Mesenchymal stem cell (in vitro differentiated cells and primary cell): ENCODE data around the gene ARL6.

Experiments used
- DNase-seq: peaks from one replicate; pipeline ENCODE4 v3.0.0-alpha.2; 2013
- H2AFZ ChIP-seq: one replicate; pipeline ENCODE4 v1.6.1; 2013; ENCODE audit warnings: low read depth, mild to moderate bottlenecking, control low read depth, inconsistent platforms, low read length, moderate library complexity
- H2AK5ac ChIP-seq: 2 replicates; pipeline ENCODE4 v1.6.1; 2013; ENCODE audit warnings: low read length, moderate library complexity, mild to moderate bottlenecking, inconsistent platforms; ENCODE audit not compliant: severe bottlenecking
- H2BK120ac ChIP-seq: one replicate; pipeline ENCODE4 v1.6.1; 2013; ENCODE audit warnings: low read depth, mild to moderate bottlenecking, inconsistent platforms, low read length, moderate library complexity
- H2BK12ac ChIP-seq, 2 experiments: one replicate each; pipeline ENCODE4 v1.6.1; 2013; ENCODE audit warnings: inconsistent platforms in 2 of 2, low read length in 2 of 2, mild to moderate bottlenecking in 2 of 2, moderate library complexity in 2 of 2, control low read depth in 1 of 2
- H2BK15ac ChIP-seq: one replicate; pipeline ENCODE4 v1.6.1; 2013; ENCODE audit warnings: mild to moderate bottlenecking, low read depth, inconsistent platforms; ENCODE audit not compliant: poor library complexity, severe bottlenecking
- H2BK5ac ChIP-seq: 2 replicates; pipeline ENCODE4 v1.6.1; 2013; ENCODE audit warnings: low read depth, mild to moderate bottlenecking, low read length, control low read depth, inconsistent platforms; ENCODE audit not compliant: poor library complexity, severe bottlenecking
- H3K14ac ChIP-seq, 2 experiments: one replicate each; pipeline ENCODE4 v1.6.1; 2013; ENCODE audit warnings: inconsistent platforms in 2 of 2, low read length in 2 of 2, control low read depth in 1 of 2, mild to moderate bottlenecking in 1 of 2, moderate library complexity in 1 of 2
- H3K18ac ChIP-seq, 2 experiments: one replicate each; pipeline ENCODE4 v1.6.1; 2013; ENCODE audit warnings: inconsistent platforms in 2 of 2, low read length in 2 of 2, control low read depth in 1 of 2, low read depth in 1 of 2, mild to moderate bottlenecking in 1 of 2
- H3K23ac ChIP-seq, 2 experiments: one replicate each; pipeline ENCODE4 v1.6.1; 2013; ENCODE audit warnings: inconsistent platforms in 2 of 2, low read length in 2 of 2, mild to moderate bottlenecking in 2 of 2, moderate library complexity in 2 of 2, control low read depth in 1 of 2
- H3K27ac ChIP-seq: 2 replicates; pipeline ENCODE4 v1.5.1; 2013; ENCODE audit warnings: mild to moderate bottlenecking, moderate library complexity, low read length, control low read depth, inconsistent platforms; ENCODE audit not compliant: poor library complexity, severe bottlenecking
- H3K27me3 ChIP-seq, 2 experiments: 2 replicates each; pipeline versions ENCODE4 v1.6.1 to v1.7.0; 2013; ENCODE audit warnings: low read length in 2 of 2, mild to moderate bottlenecking in 2 of 2, moderate library complexity in 2 of 2, control low read depth in 1 of 2, inconsistent platforms in 1 of 2; ENCODE audit not compliant: control insufficient read depth in 1 of 2, insufficient read depth in 1 of 2
- H3K36me3 ChIP-seq, 2 experiments: 2 replicates each; pipeline versions ENCODE4 v1.6.1 to v1.7.0; 2013; ENCODE audit warnings: low read length in 2 of 2, control low read depth in 1 of 2, inconsistent platforms in 1 of 2, low read depth in 1 of 2, mild to moderate bottlenecking in 1 of 2; ENCODE audit not compliant: insufficient read depth in 2 of 2, control insufficient read depth in 1 of 2
- H3K4ac ChIP-seq, 2 experiments: one replicate each; pipeline ENCODE4 v1.6.1; 2013; ENCODE audit warnings: inconsistent platforms in 2 of 2, low read length in 2 of 2, mild to moderate bottlenecking in 2 of 2, moderate library complexity in 2 of 2, control low read depth in 1 of 2, low read depth in 1 of 2
- H3K4me1 ChIP-seq: 2 replicates; pipeline ENCODE4 v1.6.1; 2013; ENCODE audit warnings: low read depth, low read length, control low read depth; ENCODE audit not compliant: control insufficient read depth, insufficient read depth
- H3K4me2 ChIP-seq: 2 replicates; pipeline ENCODE4 v1.6.1; 2013; ENCODE audit warnings: low read length, mild to moderate bottlenecking, inconsistent platforms; ENCODE audit not compliant: poor library complexity, severe bottlenecking
- H3K4me3 ChIP-seq, 2 experiments: 2 replicates each; pipeline versions ENCODE4 v1.5.1 to v1.7.0; 2013; ENCODE audit warnings: low read length in 2 of 2, mild to moderate bottlenecking in 2 of 2, control low read depth in 1 of 2, low read depth in 1 of 2; ENCODE audit not compliant: insufficient read depth in 1 of 2
- H3K79me1 ChIP-seq: replicated peaks from 2 replicates; pipeline ENCODE4 v1.6.1; 2013; ENCODE audit warnings: mild to moderate bottlenecking, control low read depth, low read length, inconsistent platforms; ENCODE audit not compliant: poor library complexity, severe bottlenecking
- H3K9ac ChIP-seq: 2 replicates; pipeline ENCODE4 v1.7.0; 2013; ENCODE audit warnings: mild to moderate bottlenecking, low read length, moderate library complexity
- H3K9me3 ChIP-seq: 2 replicates; pipeline ENCODE4 v1.7.0; 2013; ENCODE audit warnings: mild to moderate bottlenecking, low read length; ENCODE audit not compliant: control insufficient read depth
- H4K8ac ChIP-seq: one replicate; pipeline ENCODE4 v1.6.1; 2013; ENCODE audit warnings: inconsistent platforms, mild to moderate bottlenecking, low read length, moderate library complexity
- H4K91ac ChIP-seq: one replicate; pipeline ENCODE4 v1.6.1; 2013; ENCODE audit warnings: mild to moderate bottlenecking, low read length, inconsistent platforms
- WGBS: methylation state at CpG from one replicate; pipeline ENCODE4 v1.1.7; 2013; ENCODE audit warnings: mixed read lengths; 5-methylcytosine and 5-hydroxymethylcytosine counted together

ARL6 gene

GRCh38 chr3:97736928-97737327 lies 27.6 kb upstream of the ARL6 start:
- H2BK15ac ChIP-seq = no peak overlapping the region
- no peaks in the 10 kb centered on the region for H3K79me1 ChIP-seq
- no peak overlapping the region for H4K91ac ChIP-seq
- H3K14ac ChIP-seq = no peak overlapping the region
- H3K4ac ChIP-seq = no peak overlapping the region
- DNase-seq = no peak
- H3K9me3 ChIP-seq = no peaks in the 10 kb centered on the region
- H2BK120ac ChIP-seq = no peak overlapping the region
- H3K4me3 ChIP-seq = no peak overlapping the region
- H3K4me1 ChIP-seq = no peaks in the 10 kb centered on the region
- H3K27ac ChIP-seq = no peak overlapping the region
- H3K36me3 ChIP-seq = no peaks in the 10 kb centered on the region
- 7% methylated on average over 3 of the region's 3 CpGs for WGBS
- no peak overlapping the region for H2BK12ac ChIP-seq
- H2BK5ac ChIP-seq = no peak overlapping the region
- H3K23ac ChIP-seq = no peak overlapping the region
- H3K27me3 ChIP-seq = peaks cover 0 to 6% of the 10 kb centered on the region in 2 experiments
- no peak overlapping the region for H2AFZ ChIP-seq
- H3K4me2 ChIP-seq = no peak overlapping the region
- H3K18ac ChIP-seq = no peak overlapping the region
- no peak overlapping the region for H2AK5ac ChIP-seq
- H3K9ac ChIP-seq = no peak overlapping the region
- no peak overlapping the region for H4K8ac ChIP-seq

DNA sequence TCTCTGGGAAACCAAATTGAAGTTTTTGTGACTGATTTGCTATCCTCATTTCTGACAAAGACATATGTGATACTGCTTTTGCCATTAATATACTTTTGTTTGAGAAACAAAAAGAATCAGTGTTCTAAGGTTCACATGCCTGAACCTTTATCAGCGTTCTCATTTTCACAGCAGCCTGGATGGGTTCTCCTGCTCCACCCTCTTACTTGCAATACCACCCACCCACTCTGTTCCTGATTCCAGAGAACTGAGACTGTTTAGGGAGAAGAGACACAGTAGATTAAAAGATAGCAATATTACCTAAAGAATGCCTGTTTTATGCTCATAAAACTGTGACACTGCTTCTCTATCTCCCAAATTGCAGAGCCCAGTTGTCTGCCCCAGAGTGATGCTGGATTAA lies 25.8 kb upstream of the ARL6 start:
- Histone ChIP-seq H3K9ac (no peak overlapping the region), H3K4me2 (no peak overlapping the region), H3K79me1 (no peaks in the 10 kb centered on the region), H3K14ac (no peak overlapping the region), H2BK5ac (no peak overlapping the region), H3K27me3 (peaks cover 0 to 6% of the 10 kb centered on the region in 2 experiments), H3K4me1 (no peaks in the 10 kb centered on the region), H4K8ac (no peak overlapping the region), H3K9me3 (no peaks in the 10 kb centered on the region), H2BK120ac (no peak overlapping the region), H3K36me3 (no peaks in the 10 kb centered on the region), H3K18ac (no peak overlapping the region), H2AK5ac (no peak overlapping the region), H4K91ac (no peak overlapping the region), H2BK15ac (no peak overlapping the region), H3K23ac (no peak overlapping the region), H3K27ac (no peak overlapping the region), H2AFZ (no peak overlapping the region), H3K4ac (no peak overlapping the region), H3K4me3 (no peak overlapping the region), H2BK12ac (no peak overlapping the region)
- no peak for DNase-seq
- WGBS = 40% methylated on average over 1 of the region's 1 CpG

GRCh38 chr3:97742036-97742435 lies 22.5 kb upstream of the ARL6 start:
- Histone ChIP-seq H4K8ac (no peak overlapping the region), H3K23ac (no peak overlapping the region), H2BK15ac (no peak overlapping the region), H3K27me3 (peaks cover 0 to 6% of the 10 kb centered on the region in 2 experiments), H3K9ac (no peak overlapping the region), H3K4me1 (no peaks in the 10 kb centered on the region), H3K14ac (no peak overlapping the region), H2BK5ac (no peak overlapping the region), H3K18ac (no peak overlapping the region), H3K4me2 (no peak overlapping the region), H3K9me3 (no peaks in the 10 kb centered on the region), H3K27ac (no peak overlapping the region), H2BK12ac (no peak overlapping the region), H2AK5ac (no peak overlapping the region), H3K4me3 (no peak overlapping the region), H3K36me3 (no peaks in the 10 kb centered on the region), H2AFZ (no peak overlapping the region), H2BK120ac (no peak overlapping the region), H3K4ac (no peak overlapping the region), H4K91ac (no peak overlapping the region), H3K79me1 (no peaks in the 10 kb centered on the region)
- WGBS = 74% methylated on average over 2 of the region's 3 CpGs
- DNase-seq = no peak

- Histone ChIP-seq H3K18ac (no peak overlapping the region), H3K79me1 (no peaks in the 10 kb centered on the region), H2BK12ac (no peak overlapping the region), H3K9me3 (no peaks in the 10 kb centered on the region), H2BK15ac (no peak overlapping the region), H2BK5ac (no peak overlapping the region), H3K27ac (no peak overlapping the region), H3K4me1 (no peaks in the 10 kb centered on the region), H2AFZ (no peak overlapping the region), H3K14ac (no peak overlapping the region), H3K23ac (no peak overlapping the region), H3K27me3 (no peaks in the 10 kb centered on the region), H2BK120ac (no peak overlapping the region), H3K4ac (no peak overlapping the region), H3K9ac (no peak overlapping the region), H3K36me3 (no peaks in the 10 kb centered on the region), H4K91ac (no peak overlapping the region), H2AK5ac (no peak overlapping the region), H3K4me3 (no peak overlapping the region), H3K4me2 (no peak overlapping the region), H4K8ac (no peak overlapping the region)
- no peak for DNase-seq
- 56% methylated on average over 1 of the region's 3 CpGs for WGBS
Observed at GRCh38 chr3:97744289-97744688, 20.3 kb upstream of the ARL6 start.
